Osteoblast (primary cell): ENCODE results near the gene FYCO1. TPM values are rescaled to one million over a fixed set of nuclear protein-coding genes. Genes with fewer than 3 reads are reported as not detected.
A peak's percentile ranks its signal among the peaks of the same experiment; 100 is the strongest.
"Not testable (repeated sequence)": the region's sequence is repeated elsewhere in the genome, so short reads cannot be mapped to it uniquely, and the experiment has no call there.

Source experiments
- DNase-seq: peaks from one replicate; pipeline ENCODE4 v3.0.0; 2011; ENCODE audit warnings: low spot score, mixed read lengths; ENCODE audit not compliant: insufficient read length; ENCODE audit errors: missing footprints
- H2AFZ ChIP-seq: 2 replicates; pipeline ENCODE4 v1.6.0; 2011; ENCODE audit warnings: mild to moderate bottlenecking, low read length
- H3K27ac ChIP-seq: 2 replicates; pipeline ENCODE4 v1.5.1; 2011; ENCODE audit warnings: mild to moderate bottlenecking, low read depth, low read length, moderate library complexity
- H3K27me3 ChIP-seq: 2 replicates; pipeline ENCODE4 v1.6.0; 2012; ENCODE audit warnings: mild to moderate bottlenecking, control low read depth, inconsistent platforms, low read length, moderate library complexity; ENCODE audit not compliant: insufficient read depth
- H3K36me3 ChIP-seq: 2 replicates; pipeline ENCODE4 v1.5.1; 2011; ENCODE audit warnings: mild to moderate bottlenecking, low read length, control low read depth, moderate library complexity; ENCODE audit not compliant: insufficient read depth
- H3K4me1 ChIP-seq: 2 replicates; pipeline ENCODE4 v1.5.1; 2011; ENCODE audit warnings: mild to moderate bottlenecking, low read length, control low read depth, moderate library complexity; ENCODE audit not compliant: insufficient read depth
- H3K4me2 ChIP-seq: 2 replicates; pipeline ENCODE4 v1.6.0; 2011; ENCODE audit warnings: mild to moderate bottlenecking, low read length; ENCODE audit not compliant: insufficient read depth
- H3K4me3 ChIP-seq: fragments of 200-600 bp; sonication (generic); 3 replicates; pipeline ENCODE4 v1.5.1; 2012; ENCODE audit warnings: mild to moderate bottlenecking, low read length, inconsistent platforms; ENCODE audit not compliant: insufficient read depth
- H3K79me2 ChIP-seq: 2 replicates; pipeline ENCODE4 v1.6.0; 2012; ENCODE audit warnings: mild to moderate bottlenecking, low read length, control low read depth, inconsistent platforms; ENCODE audit not compliant: insufficient read depth
- H3K9me3 ChIP-seq: 2 replicates; pipeline ENCODE4 v1.5.1; 2011; ENCODE audit warnings: low read depth, low read length, control low read depth
- H4K20me1 ChIP-seq: 2 replicates; pipeline ENCODE4 v1.6.0; 2012; ENCODE audit warnings: mild to moderate bottlenecking, low read length, control low read depth; ENCODE audit not compliant: insufficient read depth
- total RNA-seq: library from RNA; depleted of rRNA; stranded (reverse); fragments of >200 nt; gene quantifications from 2 replicates; pipeline ENCODE4 v1.2.3, GENCODE V29; 2012
- TF ChIP-seq, protein P1 (sequence below): IDR thresholded peaks from 2 replicates; pipeline ENCODE4 v1.5.1; 2011; ENCODE audit warnings: mild to moderate bottlenecking, low read depth, low read length, moderate library complexity; ENCODE audit errors: extremely low read depth

FYCO1 gene
- total RNA-seq, 1 donor: 25.0 TPM

DNA sequence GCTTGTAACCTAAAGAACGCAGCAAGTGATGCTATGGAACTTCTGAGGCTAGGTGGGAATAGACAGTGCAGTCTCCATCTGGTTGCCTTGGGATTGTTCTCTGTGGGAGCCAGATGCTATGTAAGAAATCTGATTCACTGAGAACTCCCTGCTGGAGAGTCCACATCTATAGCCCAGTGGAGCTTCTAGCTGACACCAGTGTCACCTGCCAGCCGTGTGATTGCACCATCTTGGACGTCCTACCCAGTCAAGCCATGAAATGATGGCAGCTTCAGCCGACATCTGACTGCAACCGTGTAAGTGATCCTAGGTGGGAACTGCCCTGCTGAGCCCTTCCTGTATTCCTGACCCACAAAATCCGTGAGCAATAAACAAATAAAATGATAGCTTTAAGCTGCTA, 12.4 kb upstream of the FYCO1 start:
- H3K36me3 ChIP-seq: no peaks in the 10 kb centered on the region
- peaks cover 11% of the 10 kb centered on the region for H3K27me3 ChIP-seq
- no peaks in the 10 kb centered on the region for H4K20me1 ChIP-seq
- TF ChIP-seq, protein P1, sequence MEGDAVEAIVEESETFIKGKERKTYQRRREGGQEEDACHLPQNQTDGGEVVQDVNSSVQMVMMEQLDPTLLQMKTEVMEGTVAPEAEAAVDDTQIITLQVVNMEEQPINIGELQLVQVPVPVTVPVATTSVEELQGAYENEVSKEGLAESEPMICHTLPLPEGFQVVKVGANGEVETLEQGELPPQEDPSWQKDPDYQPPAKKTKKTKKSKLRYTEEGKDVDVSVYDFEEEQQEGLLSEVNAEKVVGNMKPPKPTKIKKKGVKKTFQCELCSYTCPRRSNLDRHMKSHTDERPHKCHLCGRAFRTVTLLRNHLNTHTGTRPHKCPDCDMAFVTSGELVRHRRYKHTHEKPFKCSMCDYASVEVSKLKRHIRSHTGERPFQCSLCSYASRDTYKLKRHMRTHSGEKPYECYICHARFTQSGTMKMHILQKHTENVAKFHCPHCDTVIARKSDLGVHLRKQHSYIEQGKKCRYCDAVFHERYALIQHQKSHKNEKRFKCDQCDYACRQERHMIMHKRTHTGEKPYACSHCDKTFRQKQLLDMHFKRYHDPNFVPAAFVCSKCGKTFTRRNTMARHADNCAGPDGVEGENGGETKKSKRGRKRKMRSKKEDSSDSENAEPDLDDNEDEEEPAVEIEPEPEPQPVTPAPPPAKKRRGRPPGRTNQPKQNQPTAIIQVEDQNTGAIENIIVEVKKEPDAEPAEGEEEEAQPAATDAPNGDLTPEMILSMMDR: no peak
- H3K4me3 ChIP-seq: no peak overlapping the region
- no peak overlapping the region for H3K4me2 ChIP-seq
- H3K9me3 ChIP-seq: no peaks in the 10 kb centered on the region
- H3K79me2 ChIP-seq: no peaks in the 10 kb centered on the region
- no peak overlapping the region for H2AFZ ChIP-seq
- H3K27ac ChIP-seq: no peak overlapping the region
- H3K4me1 ChIP-seq: peaks cover 14% of the 10 kb centered on the region
- no peak for DNase-seq

DNA sequence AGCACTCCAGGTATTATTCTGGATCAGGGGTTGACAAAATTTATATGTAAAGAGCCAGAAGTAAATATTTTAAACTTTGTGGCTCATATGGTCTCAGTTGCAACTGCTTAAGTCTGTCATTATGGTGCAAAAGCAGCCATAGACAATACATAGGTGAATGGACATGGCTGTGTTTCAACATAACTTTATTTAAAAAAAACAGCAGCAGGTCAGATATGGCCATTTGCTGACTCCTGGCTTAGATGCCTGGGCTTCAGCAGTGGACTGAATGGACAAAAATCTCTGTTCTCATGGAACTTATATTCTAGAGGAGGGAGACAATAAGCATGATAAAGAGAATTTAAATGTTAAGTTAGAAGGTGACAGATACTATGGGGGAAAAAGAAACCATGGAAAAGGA, 11.7 kb upstream of the FYCO1 start:
- TF ChIP-seq, protein P1: no peak
- Histone ChIP-seq H3K27ac (no peak overlapping the region), H3K9me3 (no peaks in the 10 kb centered on the region), H3K36me3 (no peaks in the 10 kb centered on the region), H3K4me1 (peaks cover 14% of the 10 kb centered on the region), H3K27me3 (peaks cover 10% of the 10 kb centered on the region), H2AFZ (no peak overlapping the region), H4K20me1 (no peaks in the 10 kb centered on the region), H3K4me2 (peak overlapping the region; percentile 50), H3K4me3 (no peak overlapping the region), H3K79me2 (no peaks in the 10 kb centered on the region)
- DNase-seq: no peak

DNA sequence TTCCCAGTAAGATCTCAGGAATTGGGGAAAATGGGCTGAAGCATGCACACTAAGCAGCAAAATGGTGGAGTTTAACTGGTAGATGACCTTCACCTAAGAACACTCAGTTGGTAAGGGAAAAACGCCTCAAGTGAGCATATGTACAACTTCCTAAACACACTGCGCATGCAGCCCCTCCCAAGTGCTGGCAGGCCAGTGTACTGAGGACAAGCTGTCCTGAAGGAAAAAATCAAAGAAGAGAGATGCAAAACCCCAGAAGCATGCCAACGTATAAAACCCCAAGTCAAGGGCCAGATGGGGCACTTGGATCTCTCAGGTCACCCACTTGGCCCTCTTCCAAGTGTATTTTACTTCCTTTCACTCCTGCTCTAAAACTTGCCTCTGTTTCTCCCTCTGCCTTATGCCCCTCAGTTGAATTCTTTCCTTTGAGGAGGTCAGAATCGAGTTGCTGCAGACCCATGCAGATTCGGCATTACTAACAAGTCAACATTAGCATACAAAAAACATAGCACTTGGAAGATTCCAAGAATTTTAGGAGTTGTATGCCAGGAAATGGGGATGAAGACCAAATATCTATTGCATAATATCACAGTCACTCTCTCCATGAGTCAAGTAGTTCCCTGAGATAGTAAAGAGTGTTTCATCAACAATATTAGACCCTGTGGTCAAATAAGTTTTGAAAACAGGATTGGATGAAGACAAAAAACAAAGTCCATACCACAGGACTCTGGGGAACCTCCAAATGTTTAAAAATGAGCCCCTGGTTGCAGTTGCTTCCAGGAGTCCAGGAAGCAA, 10.8 kb upstream of the FYCO1 start:
- H3K4me1 ChIP-seq: peaks cover 14% of the 10 kb centered on the region
- TF ChIP-seq, protein P1: no peak
- no peaks in the 10 kb centered on the region for H3K79me2 ChIP-seq
- no peaks in the 10 kb centered on the region for H3K9me3 ChIP-seq
- H3K27ac ChIP-seq: no peak overlapping the region
- no peaks in the 10 kb centered on the region for H4K20me1 ChIP-seq
- no peaks in the 10 kb centered on the region for H3K36me3 ChIP-seq
- no peak overlapping the region for H2AFZ ChIP-seq
- DNase-seq: peak; percentile 94
- H3K4me3 ChIP-seq: no peak overlapping the region
- H3K27me3 ChIP-seq: peaks cover 6% of the 10 kb centered on the region
- peak overlapping the region; percentile 50 for H3K4me2 ChIP-seq

DNA sequence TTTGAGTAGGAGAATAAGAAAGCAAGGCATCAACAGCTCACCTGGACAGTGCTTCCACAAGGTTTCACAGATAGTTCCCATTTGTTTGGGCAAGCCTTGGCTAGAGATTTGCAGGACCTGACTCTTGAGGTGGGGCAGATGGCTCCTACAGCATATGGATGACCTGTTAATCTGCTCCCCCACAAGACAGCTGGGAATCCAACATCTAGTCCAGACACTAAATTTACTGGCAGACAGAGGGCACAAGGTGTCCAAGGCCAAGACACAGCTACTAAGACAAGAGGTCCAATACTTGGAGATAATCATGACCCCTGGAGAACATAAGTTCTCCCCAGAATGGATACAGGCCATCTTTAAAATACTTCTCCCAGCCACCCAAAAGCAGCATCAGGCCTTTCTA, 8.1 kb upstream of the FYCO1 start:
- H3K27me3 ChIP-seq, H3K4me3 ChIP-seq, H4K20me1 ChIP-seq, H3K27ac ChIP-seq, H3K36me3 ChIP-seq, H3K79me2 ChIP-seq, DNase-seq, H2AFZ ChIP-seq, H3K9me3 ChIP-seq, H3K4me2 ChIP-seq: not testable (repeated sequence)
- H3K4me1 ChIP-seq: peaks cover 14% of the 10 kb centered on the region
